ENCODE results near the gene SLC12A6.

The SLC12A6 gene

DNA sequence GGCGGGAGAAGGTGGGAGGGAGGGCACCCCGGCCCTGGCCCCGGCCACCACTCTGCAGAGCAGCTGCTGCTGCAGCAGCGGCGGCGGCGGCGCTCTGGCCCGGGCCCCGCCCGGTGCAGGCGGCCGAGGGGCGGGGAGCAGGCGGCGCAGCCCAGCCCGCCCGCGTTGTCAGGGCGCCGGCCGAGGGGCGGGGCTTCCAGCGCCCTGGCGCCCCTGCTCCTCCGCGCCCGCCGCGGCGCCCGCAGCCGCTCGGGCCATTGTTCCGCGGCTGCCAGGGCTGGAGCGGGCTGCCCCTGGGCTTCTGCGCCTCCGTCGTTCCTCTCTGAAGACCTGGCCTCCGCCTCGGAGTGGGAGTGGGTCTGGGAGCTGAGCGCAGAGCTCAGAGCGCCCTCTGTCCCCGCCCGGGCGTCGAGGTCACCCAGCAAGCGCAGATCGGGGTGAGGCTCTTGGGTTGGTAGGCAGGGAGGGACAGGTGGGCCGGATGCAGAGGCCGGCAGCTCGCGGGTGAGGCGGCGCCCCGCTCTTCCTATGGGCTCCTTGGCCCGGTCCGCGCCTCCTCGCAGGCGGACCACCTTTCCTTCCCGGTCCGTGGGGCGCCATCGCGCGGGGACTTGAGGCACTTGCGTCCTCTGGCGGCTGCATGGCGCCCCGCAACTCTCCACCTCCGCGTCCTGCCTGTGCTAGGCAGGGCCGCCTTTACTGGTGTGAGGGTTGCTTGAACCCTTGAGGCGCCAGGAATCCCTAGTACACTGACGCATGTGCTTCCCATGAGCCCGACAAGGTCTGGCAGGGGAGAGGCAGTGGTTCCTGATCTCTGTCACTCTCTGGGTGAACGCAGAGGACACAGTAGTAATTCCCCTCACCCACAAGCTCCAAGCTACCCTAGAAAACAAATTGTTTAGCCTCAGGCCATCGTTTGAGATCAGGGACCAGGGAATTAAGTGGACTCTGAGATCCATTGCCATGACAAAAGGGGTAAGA is 29.8 kb upstream of the SLC12A6 start, which contains the start of gene LPCAT4:
LPCAT4 (minus strand) TSS at position 96 of the 981 bp plus-strand sequence. CDS start 96 bp downstream, outside the sequence.
- Histone ChIP-seq H3K4me3 (peak within 1 kb of the TSS; percentile 79), H3K9ac (ENCODE audit: insufficient read length) (peak within 1 kb of the TSS; percentile 98), H3K27ac (peak within 1 kb of the TSS; percentile 94), H3K9me3 (ENCODE audit: low read depth, low read length) (no peaks in the 10 kb centered on the region), H3K36me3 (ENCODE audit: insufficient read depth, low read length) (no peaks in the 10 kb centered on the region)
- no peak for DNase-seq (ENCODE audit: low read depth, low spot score)
- TF ChIP-seq POLR2AphosphoS5 (IDR thresholded peaks at IDR 0.05; ENCODE audit: borderline replicate concordance, low read depth, low read length) (peak; percentile 94), FOXP2 (optimal IDR thresholded peaks at IDR 0.05; ENCODE audit: control extremely low read depth, extremely low read length, insufficient read depth) (no peak), EZH2 (IDR thresholded peaks at IDR 0.05) (no peak)

- TF ChIP-seq POLR2AphosphoS5 (IDR thresholded peaks at IDR 0.05; ENCODE audit: borderline replicate concordance, low read depth, low read length) (no peak), EZH2 (IDR thresholded peaks at IDR 0.05) (no peak), FOXP2 (optimal IDR thresholded peaks at IDR 0.05; ENCODE audit: control extremely low read depth, extremely low read length, insufficient read depth) (no peak)
- no peaks in the 10 kb centered on the region for H3K9me3 ChIP-seq (ENCODE audit: low read depth, low read length)
- H3K9ac ChIP-seq (ENCODE audit: insufficient read length), result peak overlapping the region; percentile 41
- H3K27ac ChIP-seq, result no peak overlapping the region
- no peak for DNase-seq (ENCODE audit: low read depth, low spot score)
- no peaks in the 10 kb centered on the region for H3K36me3 ChIP-seq (ENCODE audit: insufficient read depth, low read length)
- peak overlapping the region; percentile 79 for H3K4me3 ChIP-seq
These were observed 28.9 kb upstream of the SLC12A6 start for GRCh38 chr15:34366271-34367065.

- Histone ChIP-seq H3K9ac (ENCODE audit: insufficient read length) (peak overlapping the region; percentile 37), H3K9me3 (ENCODE audit: low read depth, low read length) (no peaks in the 10 kb centered on the region), H3K27ac (no peak overlapping the region), H3K36me3 (ENCODE audit: insufficient read depth, low read length) (no peaks in the 10 kb centered on the region), H3K4me3 (peak overlapping the region; percentile 79)
- DNase-seq (ENCODE audit: low read depth, low spot score), result no peak
- TF ChIP-seq EZH2 (IDR thresholded peaks at IDR 0.05) (no peak), POLR2AphosphoS5 (IDR thresholded peaks at IDR 0.05; ENCODE audit: borderline replicate concordance, low read depth, low read length) (no peak), FOXP2 (optimal IDR thresholded peaks at IDR 0.05; ENCODE audit: control extremely low read depth, extremely low read length, insufficient read depth) (no peak)
These were observed 28.3 kb upstream of the SLC12A6 start for GRCh38 chr15:34365836-34366235.

GRCh38 chr15:34365091-34365825 is 27.7 kb upstream of the SLC12A6 start:
- H3K27ac ChIP-seq, result no peak overlapping the region
- H3K9me3 ChIP-seq (ENCODE audit: low read depth, low read length), result no peaks in the 10 kb centered on the region
- no peak for DNase-seq (ENCODE audit: low read depth, low spot score)
- TF ChIP-seq POLR2AphosphoS5 (IDR thresholded peaks at IDR 0.05; ENCODE audit: borderline replicate concordance, low read depth, low read length) (no peak), FOXP2 (optimal IDR thresholded peaks at IDR 0.05; ENCODE audit: control extremely low read depth, extremely low read length, insufficient read depth) (no peak), EZH2 (IDR thresholded peaks at IDR 0.05) (no peak)
- no peaks in the 10 kb centered on the region for H3K36me3 ChIP-seq (ENCODE audit: insufficient read depth, low read length)
- 0 out of 2 replicates have a peak overlapping the region, but pooled peaks have one; percentile 79 for H3K4me3 ChIP-seq
- no peak overlapping the region for H3K9ac ChIP-seq (ENCODE audit: insufficient read length)

DNA sequence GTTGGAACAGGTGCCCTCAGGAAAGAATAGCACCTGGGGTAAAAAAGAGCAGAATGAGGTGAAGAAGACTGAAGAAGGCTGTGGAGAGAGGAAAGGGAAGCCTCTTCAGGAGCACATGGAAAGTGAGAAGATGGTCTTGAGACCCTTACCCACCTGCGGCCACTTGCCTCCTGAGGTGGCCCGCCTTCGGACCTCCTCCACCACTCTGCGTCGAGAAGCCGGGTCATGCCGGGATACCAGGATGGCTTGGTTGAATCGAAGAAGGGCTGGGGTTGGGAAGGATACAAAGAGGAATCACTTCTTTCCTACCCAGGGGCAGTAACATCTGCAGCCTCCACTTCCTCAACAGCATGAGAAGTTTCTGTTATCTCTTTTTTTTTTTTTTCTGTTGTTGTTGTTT is 26.5 kb upstream of the SLC12A6 start:
- Histone ChIP-seq H3K9ac (ENCODE audit: insufficient read length) (no peak overlapping the region), H3K4me3 (no peak overlapping the region), H3K36me3 (ENCODE audit: insufficient read depth, low read length) (no peaks in the 10 kb centered on the region; the same call in 1 of the 2 replicates), H3K27ac (no peak overlapping the region), H3K9me3 (ENCODE audit: low read depth, low read length) (no peaks in the 10 kb centered on the region)
- DNase-seq (ENCODE audit: low read depth, low spot score), result no peak
- no peak for TF ChIP-seq POLR2AphosphoS5 (IDR thresholded peaks at IDR 0.05; ENCODE audit: borderline replicate concordance, low read depth, low read length)
- no peak for TF ChIP-seq FOXP2 (optimal IDR thresholded peaks at IDR 0.05; ENCODE audit: control extremely low read depth, extremely low read length, insufficient read depth)
- no peak for TF ChIP-seq EZH2 (IDR thresholded peaks at IDR 0.05)

- Histone ChIP-seq H3K4me3 (no peak overlapping the region), H3K36me3 (ENCODE audit: insufficient read depth, low read length) (no peaks in the 10 kb centered on the region; the same call in 1 of the 2 replicates), H3K9ac (ENCODE audit: insufficient read length) (no peak overlapping the region), H3K27ac (no peak overlapping the region), H3K9me3 (ENCODE audit: low read depth, low read length) (no peaks in the 10 kb centered on the region)
- DNase-seq (ENCODE audit: low read depth, low spot score), result no peak
- TF ChIP-seq FOXP2 (optimal IDR thresholded peaks at IDR 0.05; ENCODE audit: control extremely low read depth, extremely low read length, insufficient read depth) (no peak), EZH2 (IDR thresholded peaks at IDR 0.05) (no peak), POLR2AphosphoS5 (IDR thresholded peaks at IDR 0.05; ENCODE audit: borderline replicate concordance, low read depth, low read length) (no peak)
These were observed 24.6 kb upstream of the SLC12A6 start for GRCh38 chr15:34362047-34362773.

DNA sequence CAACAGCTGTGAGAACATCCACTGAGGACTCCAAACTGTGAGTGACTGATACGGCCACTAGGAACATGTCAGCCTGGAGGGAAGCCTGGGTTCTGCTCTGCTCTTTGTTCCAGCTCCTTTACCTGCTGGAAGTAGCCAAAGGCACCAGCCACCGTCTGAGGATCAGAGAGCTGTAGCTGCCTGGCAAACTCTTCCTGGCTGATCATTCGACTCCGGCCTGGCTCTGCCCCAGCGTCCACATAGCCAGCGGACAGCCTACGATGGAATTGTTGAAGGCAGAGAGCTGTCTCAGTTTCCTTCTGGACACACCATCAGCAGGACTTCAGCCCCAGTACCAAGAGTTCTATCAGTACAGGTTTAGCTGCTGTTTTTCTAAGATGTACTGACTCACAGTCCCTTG is 23.7 kb upstream of the SLC12A6 start:
- H3K4me3 ChIP-seq, result no peak overlapping the region
- DNase-seq (ENCODE audit: low read depth, low spot score), result no peak
- no peaks in the 10 kb centered on the region for H3K9me3 ChIP-seq (ENCODE audit: low read depth, low read length)
- H3K27ac ChIP-seq, result no peak overlapping the region
- no peak overlapping the region for H3K9ac ChIP-seq (ENCODE audit: insufficient read length)
- TF ChIP-seq FOXP2 (optimal IDR thresholded peaks at IDR 0.05; ENCODE audit: control extremely low read depth, extremely low read length, insufficient read depth) (no peak), POLR2AphosphoS5 (IDR thresholded peaks at IDR 0.05; ENCODE audit: borderline replicate concordance, low read depth, low read length) (no peak), EZH2 (IDR thresholded peaks at IDR 0.05) (no peak)
- H3K36me3 ChIP-seq (ENCODE audit: insufficient read depth, low read length), result no peaks in the 10 kb centered on the region; the same call in 1 of the 2 replicates

Data from SK-N-MC (cell line).